ENCODE data around the gene ALDH1A3. TPM values are rescaled to one million over a fixed set of nuclear protein-coding genes. Genes with fewer than 3 reads are reported as not detected.

ALDH1A3 gene
- total RNA-seq, 2 donors from 2014 or later = 240 to 347 TPM

DNA sequence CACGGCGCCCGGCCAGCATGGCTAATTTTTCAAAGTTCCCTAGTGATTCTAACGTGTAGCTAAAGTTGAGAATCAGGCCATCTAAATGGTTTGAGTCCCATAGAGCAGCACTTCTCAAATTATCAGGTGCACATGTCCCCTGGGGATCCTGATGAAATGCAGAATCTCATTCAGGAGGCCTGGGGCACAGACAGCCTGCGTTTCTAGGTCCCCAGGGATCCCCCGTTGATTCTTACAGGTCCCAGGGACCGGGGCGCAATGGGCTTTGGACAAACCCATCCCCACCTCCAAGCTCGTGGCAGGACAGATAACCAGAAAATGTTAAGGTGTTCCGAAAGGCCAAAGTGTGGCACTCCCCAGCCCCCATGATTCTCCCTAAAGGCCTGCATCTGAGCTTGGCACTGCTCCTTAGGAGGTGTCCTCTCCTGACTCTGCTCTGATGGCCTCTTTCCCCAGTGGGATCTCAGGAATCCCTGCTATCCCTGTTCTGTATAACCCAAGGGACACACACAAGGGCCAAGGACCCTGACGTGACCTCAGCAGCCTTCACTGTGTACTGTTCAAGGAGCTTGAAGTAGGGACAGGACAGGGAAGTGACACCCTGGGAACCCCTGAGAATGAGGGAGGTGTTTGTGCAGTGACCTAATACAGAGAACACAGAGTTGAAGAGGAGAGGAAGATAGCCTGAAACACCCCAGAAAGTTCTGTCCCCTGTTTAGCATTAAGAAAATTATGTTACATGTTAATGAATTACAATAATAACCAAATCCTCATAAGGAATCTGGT is 47.5 kb downstream of the ALDH1A3 start:
- no peaks in the 10 kb centered on the region for H3K9me3 ChIP-seq
- H3K4me3 ChIP-seq = no peak overlapping the region
- 90% methylated on average over 11 of the region's 11 CpGs for WGBS
- H3K36me3 ChIP-seq = no peaks in the 10 kb centered on the region
- H3K27me3 ChIP-seq (replicated peaks; ENCODE audit: insufficient read depth) = no peaks in the 10 kb centered on the region
- no peak for TF ChIP-seq POLR2A (IDR thresholded peaks at IDR 0.05)
- no peak for TF ChIP-seq CTCF (IDR thresholded peaks at IDR 0.05)
- no peak for TF ChIP-seq POLR2AphosphoS5 (IDR thresholded peaks at IDR 0.05)
- no peak for DNase-seq (ENCODE audit: low spot score)
- intact Hi-C loops (cut with DNase I) = no loop called here
- H3K27ac ChIP-seq = no peak overlapping the region
- H3K4me1 ChIP-seq (replicated peaks) = no peaks in the 10 kb centered on the region

GRCh38 chr15:100928632-100929280 is 49.1 kb downstream of the ALDH1A3 start:
- H3K36me3 ChIP-seq = no peaks in the 10 kb centered on the region
- intact Hi-C loops (cut with DNase I) = no loop called here
- peak; percentile 58 for DNase-seq (ENCODE audit: low spot score)

DNA sequence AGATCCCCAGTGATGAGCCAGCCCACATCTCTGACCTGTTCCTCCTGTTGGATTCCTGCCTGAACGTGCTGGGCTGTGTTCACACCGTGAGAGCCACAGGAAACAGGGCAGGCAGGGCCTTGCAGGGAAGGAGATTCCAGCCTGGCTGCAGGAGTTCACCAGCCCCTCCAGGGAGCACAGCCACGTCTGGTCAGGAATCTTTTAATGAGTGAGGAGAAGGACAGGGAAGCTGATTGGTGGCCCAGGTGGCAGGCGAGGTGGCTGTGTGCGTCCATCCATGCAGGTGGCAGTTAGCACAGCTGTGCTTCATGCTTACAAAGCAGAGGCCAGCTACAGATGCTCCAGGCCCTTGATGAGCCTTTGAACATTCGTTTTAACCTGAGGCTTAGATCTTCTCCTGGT is 50.0 kb downstream of the ALDH1A3 start:
- intact Hi-C loops (cut with DNase I) = no loop called here
- no peaks in the 10 kb centered on the region for H3K27me3 ChIP-seq (replicated peaks; ENCODE audit: insufficient read depth)
- H3K36me3 ChIP-seq = no peaks in the 10 kb centered on the region
- no peak for TF ChIP-seq POLR2A (IDR thresholded peaks at IDR 0.05)
- no peak for TF ChIP-seq CTCF (IDR thresholded peaks at IDR 0.05)
- TF ChIP-seq POLR2AphosphoS5 (IDR thresholded peaks at IDR 0.05) = no peak
- H3K4me1 ChIP-seq (replicated peaks) = no peaks in the 10 kb centered on the region
- 27% methylated on average over 6 of the region's 6 CpGs for WGBS
- no peaks in the 10 kb centered on the region for H3K9me3 ChIP-seq
- peak overlapping the region; percentile 42 to 61 for H3K27ac ChIP-seq
- DNase-seq (ENCODE audit: low spot score) = peak; percentile 49
- no peak overlapping the region for H3K4me3 ChIP-seq

More at GRCh38 chr15:100928632-100929280, 49.1 kb downstream of the ALDH1A3 start:
- TF ChIP-seq POLR2AphosphoS5 (IDR thresholded peaks at IDR 0.05) (peak; percentile 54), CTCF (IDR thresholded peaks at IDR 0.05) (no peak), POLR2A (IDR thresholded peaks at IDR 0.05) (no peak)
- H3K4me1 ChIP-seq (replicated peaks) = no peaks in the 10 kb centered on the region
- H3K27ac ChIP-seq = peak overlapping the region; percentile 42 to 61
- H3K9me3 ChIP-seq = no peaks in the 10 kb centered on the region
- H3K4me3 ChIP-seq = no peak overlapping the region
- WGBS = 53% methylated on average over 13 of the region's 13 CpGs
- no peaks in the 10 kb centered on the region for H3K27me3 ChIP-seq (replicated peaks; ENCODE audit: insufficient read depth)

GRCh38 chr15:100930306-100930848 is 50.7 kb downstream of the ALDH1A3 start:
- intact Hi-C loops (cut with DNase I) = no loop called here
- Histone ChIP-seq H3K27ac (no peak overlapping the region), H3K27me3 (replicated peaks; ENCODE audit: insufficient read depth) (no peaks in the 10 kb centered on the region), H3K4me1 (replicated peaks) (no peaks in the 10 kb centered on the region), H3K4me3 (no peak overlapping the region), H3K9me3 (no peaks in the 10 kb centered on the region), H3K36me3 (no peaks in the 10 kb centered on the region)
- no peak for DNase-seq (ENCODE audit: low spot score)
- WGBS = 100% methylated on average over 4 of the region's 4 CpGs
- TF ChIP-seq POLR2AphosphoS5 (IDR thresholded peaks at IDR 0.05) (no peak), CTCF (IDR thresholded peaks at IDR 0.05) (no peak), POLR2A (IDR thresholded peaks at IDR 0.05) (no peak)

All from prostate gland (tissue), 2 donors.